B cell (primary cell): ENCODE measurements around the gene OR6K3. TPM values are rescaled to one million over a fixed set of nuclear protein-coding genes. Genes with fewer than 3 reads are reported as not detected.

Source experiments
- ATAC-seq: fragments of 200-7000 bp; cut with Tn5 transposase; one replicate; pipeline ENCODE4 v1.10.0; 2021; ENCODE audit warnings: low read depth, mild to moderate bottlenecking, moderate number of reproducible peaks, moderate library complexity
- CTCF ChIA-PET: fragments of 350-600 bp; sonication (Branson Sonifier 250); formaldehyde crosslinking; loops from one replicate; lab custom pipeline; 2021; ENCODE audit warnings: antibody characterized with exemption, inconsistent platforms; lab: Charles Lee
- POLR2A ChIA-PET: fragments of 350-600 bp; sonication (Branson Sonifier 250); formaldehyde crosslinking; loops from one replicate; lab custom pipeline; 2021; ENCODE audit warnings: antibody characterized with exemption; lab: Charles Lee
- DNase-seq: peaks from one replicate; pipeline ENCODE4 v3.0.0; 2013
- H2AFZ ChIP-seq: 2 replicates; pipeline ENCODE4 v1.6.1; 2012; ENCODE audit warnings: mild to moderate bottlenecking, low read depth, low read length; ENCODE audit not compliant: insufficient read depth, poor library complexity, severe bottlenecking
- H3K27ac ChIP-seq, 2 donors: 1 replicate in 1 of 2; 2 replicates in 1 of 2; pipeline ENCODE4 v1.5.1; 2012 to 2013; ENCODE audit warnings: low read length in 2 of 2, mild to moderate bottlenecking in 2 of 2, moderate library complexity in 1 of 2
- H3K27me3 ChIP-seq, 4 experiments: fragments of 200-600 bp in 1 of 4; sonication (generic) in 1 of 4; replicated peaks in 1 of 4; 1 replicate in 2 of 4; 2 replicates in 2 of 4; pipeline versions ENCODE4 v1.6.1 to v1.7.0; 2013 to 2016; ENCODE audit warnings: low read length in 3 of 4, mild to moderate bottlenecking in 2 of 4, mixed read lengths in 1 of 4, moderate library complexity in 1 of 4; ENCODE audit not compliant: insufficient read depth in 4 of 4, control insufficient read depth in 3 of 4; ENCODE audit errors: control extremely low read depth in 1 of 4
- H3K36me3 ChIP-seq, 2 experiments: replicated peaks in 1 of 2; 1 replicate in 1 of 2; 2 replicates in 1 of 2; pipeline versions ENCODE4 v1.6.1 to v1.7.1; 2013; ENCODE audit warnings: low read length in 1 of 2; ENCODE audit not compliant: insufficient read depth in 2 of 2, control insufficient read depth in 1 of 2; ENCODE audit errors: control extremely low read depth in 1 of 2, extremely low read depth in 1 of 2
- H3K4me1 ChIP-seq, 2 donors: fragments of 200-600 bp in 1 of 2; sonication (generic) in 1 of 2; 1 replicate in 1 of 2; 2 replicates in 1 of 2; pipeline versions ENCODE4 v1.5.1 to v1.6.1; 2013 to 2017; ENCODE audit warnings: low read length in 2 of 2; ENCODE audit not compliant: control insufficient read depth in 2 of 2, insufficient read depth in 2 of 2
- H3K4me2 ChIP-seq: replicated peaks from 2 replicates; pipeline ENCODE3; 2012; ENCODE audit warnings: mild to moderate bottlenecking, low read depth, low read length; ENCODE audit not compliant: poor library complexity, severe bottlenecking
- H3K4me3 ChIP-seq, 5 experiments: fragments of 200-600 bp in 1 of 5; sonication (generic) in 1 of 5; 1 replicate in 3 of 5; 2 replicates in 2 of 5; pipeline versions ENCODE4 v1.5.1 to v1.7.0; 2011 to 2016; ENCODE audit warnings: low read length in 4 of 5, mild to moderate bottlenecking in 4 of 5, low read depth in 2 of 5, control low read depth in 1 of 5, moderate library complexity in 1 of 5; ENCODE audit not compliant: insufficient read depth in 1 of 5; ENCODE audit errors: control extremely low read depth in 1 of 5, extremely low read depth in 1 of 5
- H3K79me2 ChIP-seq: fragments of 200-600 bp; sonication (generic); one replicate; pipeline ENCODE4 v1.6.0; 2016; ENCODE audit warnings: low read length; ENCODE audit not compliant: control insufficient read depth, insufficient read depth
- H3K9ac ChIP-seq: fragments of 200-600 bp; sonication (generic); 2 replicates; pipeline ENCODE4 v1.6.1; 2017; ENCODE audit warnings: mild to moderate bottlenecking, low read length, moderate library complexity
- H3K9me3 ChIP-seq, 3 donors: one replicate each; pipeline versions ENCODE4 v1.6.1 to v1.7.1; 2013; ENCODE audit warnings: low read length in 2 of 3; ENCODE audit not compliant: control insufficient read depth in 2 of 3, insufficient read depth in 1 of 3; ENCODE audit errors: control extremely low read depth in 1 of 3
- H4K20me1 ChIP-seq: 2 replicates; pipeline ENCODE4 v1.6.0; 2012; ENCODE audit warnings: mild to moderate bottlenecking, low read length; ENCODE audit not compliant: insufficient read depth, control insufficient read depth, poor library complexity, severe bottlenecking
- H3K27ac Mint-ChIP-seq: one replicate; pipeline ENCODE4 v1.8.0; 2021; ENCODE audit warnings: mixed read lengths
- H3K27me3 Mint-ChIP-seq: one replicate; pipeline ENCODE4 v1.8.0; 2021; ENCODE audit warnings: mixed read lengths
- H3K4me1 Mint-ChIP-seq: one replicate; pipeline ENCODE4 v1.8.0; 2021; ENCODE audit warnings: mixed read lengths
- H3K4me3 Mint-ChIP-seq: one replicate; pipeline ENCODE4 v1.8.0; 2021; ENCODE audit warnings: mixed read lengths
- H3K9me3 Mint-ChIP-seq: one replicate; pipeline ENCODE4 v1.8.0; 2022; ENCODE audit warnings: mixed read lengths; ENCODE audit not compliant: insufficient read depth
- CTCF ChIP-seq: fragments of 200-600 bp; IDR thresholded peaks from one replicate; pipeline ENCODE4 v1.8.0; 2022; ENCODE audit warnings: antibody characterized with exemption, mild to moderate bottlenecking
- EZH2 ChIP-seq: IDR thresholded peaks from 2 replicates; pipeline ENCODE4 v1.6.1; 2012; ENCODE audit warnings: borderline replicate concordance, low read depth, mild to moderate bottlenecking, moderate library complexity, low read length; ENCODE audit not compliant: insufficient read depth, poor library complexity, severe bottlenecking
- WGBS: methylation state at CpG from one replicate; pipeline ENCODE4 v1.1.5; 2013; ENCODE audit warnings: missing lambda C conversion rate; ENCODE audit not compliant: insufficient coverage; 5-methylcytosine and 5-hydroxymethylcytosine counted together
- intact Hi-C: fragments of 100-400 bp; cut with micrococcal nuclease; formaldehyde crosslinking; loops from one replicate; pipeline ENCODE4 v1.10.0; 2022
- polyA plus RNA-seq: library from polyadenylated mRNA; depleted of rRNA; stranded (reverse); fragments of >200 nt; gene quantifications from 2 replicates; pipeline ENCODE4 v1.2.3, GENCODE V29; 2012
- total RNA-seq, 2 donors: library from RNA; stranded (reverse); fragments of 120-200 nt in 1 of 2; gene quantifications; 1 replicate in 1 of 2; 2 replicates in 1 of 2; pipeline versions ENCODE4 v1.2.3 to v1.2.4, GENCODE V29; 2013 to 2022

Gene OR6K3
- total and polyA plus RNA-seq, 2 donors (not counting 1 experiment from before 2014, with no cell fraction given): not detected

GRCh38 chr1:158732524-158732923 is 12.0 kb upstream of the OR6K3 start:
- H3K27me3 Mint-ChIP-seq: peaks cover 11% of the 10 kb centered on the region
- Histone ChIP-seq H3K4me2 (no peak overlapping the region), H3K9me3 (no peaks in the 10 kb centered on the region), H3K9ac (no peak overlapping the region), H3K27me3 (no peaks in the 10 kb centered on the region), H3K4me3 (no peak overlapping the region), H4K20me1 (no peaks in the 10 kb centered on the region), H3K4me1 (no peaks in the 10 kb centered on the region), H3K27ac (no peak overlapping the region), H3K79me2 (no peaks in the 10 kb centered on the region), H3K36me3 (no peaks in the 10 kb centered on the region), H2AFZ (no peak overlapping the region)
- intact Hi-C loops: no loop called here
- no peak overlapping the region for H3K4me3 Mint-ChIP-seq
- 87% methylated on average over 1 of the region's 2 CpGs for WGBS
- POLR2A ChIA-PET: no interaction called here
- H3K4me1 Mint-ChIP-seq: no peaks in the 10 kb centered on the region
- DNase-seq (no peak), ATAC-seq (no peak)
- CTCF ChIA-PET: no interaction called here
- no peak for TF ChIP-seq CTCF
- no peak for TF ChIP-seq EZH2
- H3K9me3 Mint-ChIP-seq: no peaks in the 10 kb centered on the region
- H3K27ac Mint-ChIP-seq: no peak overlapping the region

- H3K4me1 ChIP-seq: no peaks in the 10 kb centered on the region
- no peaks in the 10 kb centered on the region for H4K20me1 ChIP-seq
- H3K9me3 ChIP-seq: no peaks in the 10 kb centered on the region
- Mint-ChIP-seq H3K9me3 (no peaks in the 10 kb centered on the region), H3K4me3 (no peak overlapping the region), H3K27ac (no peak overlapping the region), H3K4me1 (no peaks in the 10 kb centered on the region), H3K27me3 (peaks cover 11% of the 10 kb centered on the region)
- no peak overlapping the region for H3K4me3 ChIP-seq
- ChIA-PET CTCF (no interaction called here), POLR2A (no interaction called here)
- DNase-seq: no peak
- WGBS: 95% methylated on average over 4 of the region's 4 CpGs
- no peak for TF ChIP-seq CTCF
- no peak for TF ChIP-seq EZH2
- peaks cover 0 to 4% (median 0%) of the 10 kb centered on the region in 4 experiments for H3K27me3 ChIP-seq
- intact Hi-C loops: no loop called here
- no peak overlapping the region for H3K9ac ChIP-seq
- no peaks in the 10 kb centered on the region for H3K79me2 ChIP-seq
- no peaks in the 10 kb centered on the region for H3K36me3 ChIP-seq
- no peak for ATAC-seq
- no peak overlapping the region for H2AFZ ChIP-seq
- H3K27ac ChIP-seq: no peak overlapping the region
- H3K4me2 ChIP-seq: no peak overlapping the region
Observed at GRCh38 chr1:158731707-158732106, 11.2 kb upstream of the OR6K3 start.
